Esophagus muscularis mucosa (tissue), 4 donors: ENCODE results near the gene GPS1. TPM values are rescaled to one million over a fixed set of nuclear protein-coding genes. Genes with fewer than 3 reads are reported as not detected.

Source experiments
- DNase-seq: peaks from one replicate; pipeline ENCODE4 v3.0.0-alpha.2; 2017; ENCODE audit errors: extremely low spot score
- H3K27ac ChIP-seq, 4 donors: fragments of 200-600 bp; sonication (generic); replicated peaks in 1 of 4; 1 replicate in 3 of 4; 2 replicates in 1 of 4; pipeline ENCODE4 v1.5.1; 2016 to 2019; ENCODE audit warnings: mild to moderate bottlenecking in 1 of 4
- H3K27me3 ChIP-seq, 4 donors: fragments of 200-600 bp; sonication (generic); one replicate each; pipeline versions ENCODE4 v1.5.1 to v1.6.0; 2016 to 2019
- H3K36me3 ChIP-seq, 4 donors: fragments of 200-600 bp; sonication (generic); one replicate each; pipeline ENCODE4 v1.5.1; 2016 to 2019
- H3K4me1 ChIP-seq, 4 donors: fragments of 200-600 bp; sonication (generic); one replicate each; pipeline ENCODE4 v1.5.1; 2016 to 2019
- H3K4me3 ChIP-seq, 4 donors: fragments of 200-600 bp; sonication (generic); 1 replicate in 2 of 4; 2 replicates in 2 of 4; pipeline ENCODE4 v1.5.1; 2016 to 2019; ENCODE audit warnings: mild to moderate bottlenecking in 4 of 4, moderate library complexity in 1 of 4
- H3K9me3 ChIP-seq, 4 donors: fragments of 200-600 bp; sonication (generic); 1 replicate in 3 of 4; 2 replicates in 1 of 4; pipeline ENCODE4 v1.5.1; 2016 to 2019
- EP300 ChIP-seq: sonication (generic); formaldehyde crosslinking; IDR thresholded peaks from one replicate; pipeline ENCODE4 v1.6.1; 2017; ENCODE audit warnings: antibody characterized with exemption
- POLR2A ChIP-seq: fragments of 450-650 bp; IDR thresholded peaks from one replicate; pipeline ENCODE4 v1.6.1; 2017; ENCODE audit warnings: antibody characterized with exemption, moderate library complexity, mild to moderate bottlenecking, low read depth
- POLR2AphosphoS5 ChIP-seq, 2 donors: sonication (generic); formaldehyde crosslinking; IDR thresholded peaks; one replicate each; pipeline ENCODE4 v1.6.1; 2017; ENCODE audit warnings: antibody characterized with exemption in 2 of 2
- WGBS: methylation state at CpG from one replicate; pipeline ENCODE4 v1.1.5; 2018; 5-methylcytosine and 5-hydroxymethylcytosine counted together
- intact Hi-C: fragments of 100-400 bp; cut with DNase I; formaldehyde crosslinking; loops from one replicate; pipeline ENCODE4 v1.15.1; 2023
- total RNA-seq, 4 donors: library from RNA; depleted of rRNA; stranded (reverse); fragments of >200 nt; gene quantifications; one replicate each; pipeline versions ENCODE4 v1.1.0 to v1.2.1, GENCODE V29; 2016
- TF ChIP-seq, protein P1 (sequence below), 3 experiments: fragments of 200-600 bp in 2 of 3; fragments of 450-650 bp in 1 of 3; sonication (generic) in 2 of 3; IDR thresholded peaks; one replicate each; pipeline ENCODE4 v1.5.1; 2017 to 2019; ENCODE audit warnings: antibody characterized with exemption in 3 of 3, mild to moderate bottlenecking in 2 of 3, moderate library complexity in 1 of 3

Gene GPS1
- total RNA-seq, 4 donors from 2014 or later, result 64.4 to 108 (median 85.4) TPM

DNA sequence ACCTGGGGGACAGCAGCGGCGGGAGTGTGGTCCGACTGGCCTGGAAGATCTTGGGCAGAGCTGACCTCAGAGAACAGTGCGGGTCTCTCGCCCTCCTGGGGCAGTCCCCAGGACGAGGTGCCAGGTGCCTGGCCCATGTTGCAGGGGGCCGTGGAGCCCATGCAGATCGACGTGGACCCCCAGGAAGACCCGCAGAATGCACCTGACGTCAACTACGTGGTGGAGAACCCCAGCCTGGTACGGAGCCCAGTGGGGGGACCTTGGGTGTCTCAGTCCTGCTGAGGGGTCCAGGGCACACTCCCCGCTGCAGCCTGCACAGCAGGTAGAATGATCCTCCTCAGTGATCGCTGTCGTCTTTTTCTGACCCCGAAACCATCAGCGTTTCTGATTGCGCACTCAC, 1.4 kb downstream of the GPS1 start:
- Histone ChIP-seq H3K4me3 (peak overlapping the region; percentile 81 to 99 (median 88)), H3K36me3 (peaks cover 43 to 74% (median 69%) of the 10 kb centered on the region in 4 donors), H3K4me1 (peaks cover 24 to 58% (median 43%) of the 10 kb centered on the region in 4 donors)

DNA sequence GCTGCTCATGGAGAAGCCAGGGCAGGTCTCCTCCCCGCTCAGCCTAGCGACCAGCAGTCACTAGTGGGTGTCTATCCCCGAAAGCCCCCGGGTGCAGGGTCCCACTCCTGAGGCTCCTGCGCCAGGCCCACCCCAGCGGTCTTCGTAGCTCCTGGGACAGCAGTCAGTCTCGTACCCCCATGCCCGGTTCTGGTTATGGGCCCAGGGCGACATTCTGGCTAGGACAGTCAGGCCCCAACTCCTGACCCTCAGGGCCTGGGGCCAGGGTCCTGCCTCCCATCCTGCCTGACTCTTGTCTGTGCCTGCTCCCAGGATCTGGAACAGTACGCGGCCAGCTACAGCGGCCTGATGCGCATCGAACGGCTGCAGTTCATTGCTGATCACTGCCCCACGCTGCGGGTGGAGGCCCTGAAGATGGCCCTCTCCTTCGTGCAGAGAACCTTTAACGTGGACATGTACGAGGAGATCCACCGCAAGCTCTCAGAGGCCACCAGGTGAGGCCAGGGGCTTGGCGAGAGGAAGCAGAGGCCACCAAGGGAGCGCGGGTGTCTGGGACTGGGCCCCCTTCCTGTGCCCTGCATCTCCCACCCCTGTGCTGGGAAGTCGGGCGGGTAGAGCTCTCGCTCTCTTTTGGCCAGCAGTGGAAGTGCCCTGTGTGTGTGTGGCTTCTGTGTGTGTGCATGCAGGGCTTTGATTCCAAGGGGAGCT, 2.0 kb downstream of the GPS1 start:
- H3K36me3 ChIP-seq, result peaks cover 42 to 74% (median 69%) of the 10 kb centered on the region in 4 donors
- H3K4me1 ChIP-seq, result peaks cover 24 to 57% (median 43%) of the 10 kb centered on the region in 4 donors
- no peaks in the 10 kb centered on the region for H3K27me3 ChIP-seq
- peak overlapping the region in 1 of 4 donors; percentile 88 for H3K4me3 ChIP-seq
- no peak for DNase-seq
- H3K27ac ChIP-seq, result no peak overlapping the region
- no peak for TF ChIP-seq EP300
- no peak for TF ChIP-seq POLR2A
- no peak for TF ChIP-seq POLR2AphosphoS5 (IDR thresholded peaks at IDR 0.05)
- TF ChIP-seq, protein P1, sequence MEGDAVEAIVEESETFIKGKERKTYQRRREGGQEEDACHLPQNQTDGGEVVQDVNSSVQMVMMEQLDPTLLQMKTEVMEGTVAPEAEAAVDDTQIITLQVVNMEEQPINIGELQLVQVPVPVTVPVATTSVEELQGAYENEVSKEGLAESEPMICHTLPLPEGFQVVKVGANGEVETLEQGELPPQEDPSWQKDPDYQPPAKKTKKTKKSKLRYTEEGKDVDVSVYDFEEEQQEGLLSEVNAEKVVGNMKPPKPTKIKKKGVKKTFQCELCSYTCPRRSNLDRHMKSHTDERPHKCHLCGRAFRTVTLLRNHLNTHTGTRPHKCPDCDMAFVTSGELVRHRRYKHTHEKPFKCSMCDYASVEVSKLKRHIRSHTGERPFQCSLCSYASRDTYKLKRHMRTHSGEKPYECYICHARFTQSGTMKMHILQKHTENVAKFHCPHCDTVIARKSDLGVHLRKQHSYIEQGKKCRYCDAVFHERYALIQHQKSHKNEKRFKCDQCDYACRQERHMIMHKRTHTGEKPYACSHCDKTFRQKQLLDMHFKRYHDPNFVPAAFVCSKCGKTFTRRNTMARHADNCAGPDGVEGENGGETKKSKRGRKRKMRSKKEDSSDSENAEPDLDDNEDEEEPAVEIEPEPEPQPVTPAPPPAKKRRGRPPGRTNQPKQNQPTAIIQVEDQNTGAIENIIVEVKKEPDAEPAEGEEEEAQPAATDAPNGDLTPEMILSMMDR (IDR thresholded peaks at IDR 0.05), result no peak
- 77% methylated on average over 8 of the region's 28 CpGs for WGBS
- intact Hi-C loops, result no loop called here
- no peaks in the 10 kb centered on the region for H3K9me3 ChIP-seq

More for the DNA sequence above, 1.4 kb downstream of the GPS1 start:
- no peak for DNase-seq
- intact Hi-C loops, result no loop called here
- no peak overlapping the region for H3K27ac ChIP-seq
- no peaks in the 10 kb centered on the region for H3K9me3 ChIP-seq
- H3K27me3 ChIP-seq, result no peaks in the 10 kb centered on the region
- TF ChIP-seq, protein P1 (IDR thresholded peaks at IDR 0.05), result no peak
- no peak for TF ChIP-seq EP300
- no peak for TF ChIP-seq POLR2A
- no peak for TF ChIP-seq POLR2AphosphoS5 (IDR thresholded peaks at IDR 0.05)
- WGBS, result 89% methylated on average over 17 of the region's 19 CpGs

GRCh38 chr17:82054351-82055022, 2.8 kb downstream of the GPS1 start:
- no peak for DNase-seq
- WGBS, result 84% methylated on average over 23 of the region's 38 CpGs
- H3K4me3 ChIP-seq, result no peak overlapping the region
- H3K36me3 ChIP-seq, result peaks cover 46 to 74% (median 69%) of the 10 kb centered on the region in 4 donors
- TF ChIP-seq POLR2A (no peak), EP300 (no peak), POLR2AphosphoS5 (IDR thresholded peaks at IDR 0.05) (no peak)
- TF ChIP-seq, protein P1 (IDR thresholded peaks at IDR 0.05), result no peak
- intact Hi-C loops, result no loop called here
- no peak overlapping the region for H3K27ac ChIP-seq
- H3K9me3 ChIP-seq, result no peaks in the 10 kb centered on the region
- peaks cover 24 to 49% (median 38%) of the 10 kb centered on the region in 4 donors for H3K4me1 ChIP-seq
- H3K27me3 ChIP-seq, result no peaks in the 10 kb centered on the region

GRCh38 chr17:82055023-82055964, 3.6 kb downstream of the GPS1 start:
- 83% methylated on average over 18 of the region's 26 CpGs for WGBS

More at GRCh38 chr17:82055023-82055964, 3.6 kb downstream of the GPS1 start:
- Histone ChIP-seq H3K9me3 (no peaks in the 10 kb centered on the region), H3K27ac (no peak overlapping the region), H3K4me1 (peaks cover 21 to 41% (median 30%) of the 10 kb centered on the region in 4 donors), H3K36me3 (peaks cover 48 to 74% (median 70%) of the 10 kb centered on the region in 4 donors), H3K27me3 (no peaks in the 10 kb centered on the region), H3K4me3 (no peak overlapping the region)
- TF ChIP-seq, protein P1 (IDR thresholded peaks at IDR 0.05), result no peak
- TF ChIP-seq POLR2AphosphoS5 (IDR thresholded peaks at IDR 0.05) (no peak), POLR2A (no peak), EP300 (no peak)
- intact Hi-C loops, result no loop called here
- no peak for DNase-seq
